HEK293 (cell line): ENCODE data around the gene NFATC3.

ENCODE experiments used
- HOXC10 ChIP-seq: sonication (generic); formaldehyde crosslinking; IDR thresholded peaks from 2 replicates; pipeline ENCODE4 v1.8.1; 2023; ENCODE audit warnings: mild to moderate bottlenecking, missing genetic modification reagents
- MZF1 ChIP-seq: fragments of 450-650 bp; formaldehyde crosslinking; IDR thresholded peaks from 2 replicates; pipeline ENCODE4 v1.5.1; 2017; ENCODE audit warnings: missing biosample characterization, missing genetic modification characterization, borderline replicate concordance
- ZBTB7A ChIP-seq: fragments of 450-650 bp; formaldehyde crosslinking; IDR thresholded peaks from 2 replicates; pipeline ENCODE4 v1.5.1; 2016; ENCODE audit warnings: low read depth, missing biosample characterization, missing genetic modification characterization
- ZNF785 ChIP-seq: fragments of 450-650 bp; formaldehyde crosslinking; IDR thresholded peaks from 2 replicates; pipeline ENCODE4 v1.5.1; 2016; ENCODE audit warnings: missing biosample characterization, missing genetic modification characterization
- ZNF791 ChIP-seq: fragments of 450-650 bp; formaldehyde crosslinking; IDR thresholded peaks from 2 replicates; pipeline ENCODE4 v1.5.1; 2016; ENCODE audit warnings: missing biosample characterization, missing genetic modification characterization
- TF ChIP-seq, protein P1 (sequence below): fragments of 450-650 bp; formaldehyde crosslinking; IDR thresholded peaks from 2 replicates; pipeline ENCODE4 v1.5.1; 2016; ENCODE audit warnings: missing biosample characterization, missing genetic modification characterization
- TF ChIP-seq, protein P2 (sequence below): sonication (generic); formaldehyde crosslinking; IDR thresholded peaks from 2 replicates; pipeline ENCODE4 v1.8.1; 2022; ENCODE audit warnings: mild to moderate bottlenecking, moderate library complexity, missing genetic modification reagents
- TF ChIP-seq, protein P3 (sequence below): fragments of 450-650 bp; formaldehyde crosslinking; IDR thresholded peaks from 2 replicates; pipeline ENCODE4 v1.5.1; 2016; ENCODE audit warnings: missing biosample characterization, missing genetic modification characterization

DNA sequence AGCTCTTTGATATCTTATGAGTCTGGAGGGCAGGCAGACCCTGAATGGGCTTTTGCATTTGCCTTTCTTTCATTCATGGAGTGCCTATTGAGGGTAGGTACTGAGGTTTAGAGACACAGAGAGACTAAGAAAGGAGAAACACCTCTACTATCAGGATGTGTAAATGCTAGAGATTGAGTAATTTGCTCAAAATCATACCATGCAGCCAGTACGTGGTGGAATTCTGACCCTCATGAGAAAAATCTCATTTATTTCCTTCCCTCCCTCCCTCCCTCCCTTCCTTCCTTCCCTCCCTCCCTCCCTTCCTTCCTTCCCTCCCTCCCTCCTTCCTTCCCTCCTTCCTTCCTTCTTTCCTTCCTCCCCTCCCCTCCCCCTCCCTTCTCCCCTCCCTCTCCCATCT, 18.4 kb upstream of the NFATC3 start:
- TF ChIP-seq HOXC10 (CRISPR knock-in tag) (no peak), ZNF791 (tag by site-specific recombination) (no peak), MZF1 (tag by site-specific recombination) (no peak), ZNF785 (tag by site-specific recombination) (no peak), ZBTB7A (no peak)
- TF ChIP-seq, protein P1, sequence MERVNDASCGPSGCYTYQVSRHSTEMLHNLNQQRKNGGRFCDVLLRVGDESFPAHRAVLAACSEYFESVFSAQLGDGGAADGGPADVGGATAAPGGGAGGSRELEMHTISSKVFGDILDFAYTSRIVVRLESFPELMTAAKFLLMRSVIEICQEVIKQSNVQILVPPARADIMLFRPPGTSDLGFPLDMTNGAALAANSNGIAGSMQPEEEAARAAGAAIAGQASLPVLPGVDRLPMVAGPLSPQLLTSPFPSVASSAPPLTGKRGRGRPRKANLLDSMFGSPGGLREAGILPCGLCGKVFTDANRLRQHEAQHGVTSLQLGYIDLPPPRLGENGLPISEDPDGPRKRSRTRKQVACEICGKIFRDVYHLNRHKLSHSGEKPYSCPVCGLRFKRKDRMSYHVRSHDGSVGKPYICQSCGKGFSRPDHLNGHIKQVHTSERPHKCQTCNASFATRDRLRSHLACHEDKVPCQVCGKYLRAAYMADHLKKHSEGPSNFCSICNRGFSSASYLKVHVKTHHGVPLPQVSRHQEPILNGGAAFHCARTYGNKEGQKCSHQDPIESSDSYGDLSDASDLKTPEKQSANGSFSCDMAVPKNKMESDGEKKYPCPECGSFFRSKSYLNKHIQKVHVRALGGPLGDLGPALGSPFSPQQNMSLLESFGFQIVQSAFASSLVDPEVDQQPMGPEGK (tag by site-specific recombination) = no peak
- TF ChIP-seq, protein P2, sequence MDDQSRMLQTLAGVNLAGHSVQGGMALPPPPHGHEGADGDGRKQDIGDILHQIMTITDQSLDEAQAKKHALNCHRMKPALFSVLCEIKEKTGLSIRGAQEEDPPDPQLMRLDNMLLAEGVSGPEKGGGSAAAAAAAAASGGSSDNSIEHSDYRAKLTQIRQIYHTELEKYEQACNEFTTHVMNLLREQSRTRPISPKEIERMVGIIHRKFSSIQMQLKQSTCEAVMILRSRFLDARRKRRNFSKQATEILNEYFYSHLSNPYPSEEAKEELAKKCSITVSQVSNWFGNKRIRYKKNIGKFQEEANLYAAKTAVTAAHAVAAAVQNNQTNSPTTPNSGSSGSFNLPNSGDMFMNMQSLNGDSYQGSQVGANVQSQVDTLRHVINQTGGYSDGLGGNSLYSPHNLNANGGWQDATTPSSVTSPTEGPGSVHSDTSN = no peak
- TF ChIP-seq, protein P3, sequence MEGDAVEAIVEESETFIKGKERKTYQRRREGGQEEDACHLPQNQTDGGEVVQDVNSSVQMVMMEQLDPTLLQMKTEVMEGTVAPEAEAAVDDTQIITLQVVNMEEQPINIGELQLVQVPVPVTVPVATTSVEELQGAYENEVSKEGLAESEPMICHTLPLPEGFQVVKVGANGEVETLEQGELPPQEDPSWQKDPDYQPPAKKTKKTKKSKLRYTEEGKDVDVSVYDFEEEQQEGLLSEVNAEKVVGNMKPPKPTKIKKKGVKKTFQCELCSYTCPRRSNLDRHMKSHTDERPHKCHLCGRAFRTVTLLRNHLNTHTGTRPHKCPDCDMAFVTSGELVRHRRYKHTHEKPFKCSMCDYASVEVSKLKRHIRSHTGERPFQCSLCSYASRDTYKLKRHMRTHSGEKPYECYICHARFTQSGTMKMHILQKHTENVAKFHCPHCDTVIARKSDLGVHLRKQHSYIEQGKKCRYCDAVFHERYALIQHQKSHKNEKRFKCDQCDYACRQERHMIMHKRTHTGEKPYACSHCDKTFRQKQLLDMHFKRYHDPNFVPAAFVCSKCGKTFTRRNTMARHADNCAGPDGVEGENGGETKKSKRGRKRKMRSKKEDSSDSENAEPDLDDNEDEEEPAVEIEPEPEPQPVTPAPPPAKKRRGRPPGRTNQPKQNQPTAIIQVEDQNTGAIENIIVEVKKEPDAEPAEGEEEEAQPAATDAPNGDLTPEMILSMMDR (tag by site-specific recombination) = no peak
